A549 (cell line): ENCODE measurements around the gene BLTP3B. TPM values are rescaled to one million over a fixed set of nuclear protein-coding genes. Genes with fewer than 3 reads are reported as not detected.

Experiments used
- ATAC-seq, 2 experiments: fragments of 200-7000 bp in 1 of 2; fragments of >200 bp in 1 of 2; cut with Nextera tagmentation in 1 of 2; cut with Tn5 transposase in 1 of 2; 3 replicates each; pipeline versions ENCODE4 v1.8.0 to v1.9.1; 2018 to 2020; ENCODE audit warnings: mild to moderate bottlenecking in 1 of 2, moderate library complexity in 1 of 2
- CTCF ChIA-PET: fragments of 300-600 bp; sonication (Branson Sonifier 250); formaldehyde crosslinking; extraction: SDS; loops from one replicate; lab custom pipeline; 2021; ENCODE audit warnings: antibody characterized with exemption, inconsistent platforms; lab: Yijun Ruan, JAX
- POLR2A ChIA-PET: fragments of 350-600 bp; formaldehyde crosslinking; extraction: SDS; loops from one replicate; lab custom pipeline; 2021; ENCODE audit warnings: antibody characterized with exemption, inconsistent platforms; lab: Yijun Ruan, JAX
- DNase-seq, 2 experiments: peaks; one replicate each; pipeline versions ENCODE4 v3.0.0 to v3.0.0-alpha.2; 2011 to 2016; ENCODE audit warnings: low read depth in 1 of 2, low spot score in 1 of 2
- FAIRE-seq: peaks from 2 replicates; lab custom pipeline; 2011; peaks lifted over from hg19 to GRCh38; lab: Jason Lieb, UNC
- H3K27ac ChIP-seq, 2 experiments: fragments of >200 bp; sonication (Bioruptor Twin); formaldehyde crosslinking; 3 replicates each; pipeline ENCODE4 v1.5.1; 2016 to 2017
- H3K4me1 ChIP-seq: fragments of >200 bp; sonication (Bioruptor Twin); formaldehyde crosslinking; 3 replicates; pipeline ENCODE4 v1.6.1; 2016
- H3K4me2 ChIP-seq: fragments of >200 bp; sonication (Bioruptor Twin); formaldehyde crosslinking; 3 replicates; pipeline ENCODE4 v1.6.1; 2016
- H3K4me3 ChIP-seq: fragments of >200 bp; sonication (Bioruptor Twin); formaldehyde crosslinking; 3 replicates; pipeline ENCODE4 v1.5.1; 2016
- H3K9me3 ChIP-seq: fragments of >200 bp; sonication (Bioruptor Twin); formaldehyde crosslinking; 3 replicates; pipeline ENCODE4 v1.6.1; 2016
- CEBPB ChIP-seq, 2 experiments: fragments of >200 bp in 1 of 2; sonication (Bioruptor Twin) in 1 of 2; formaldehyde crosslinking in 1 of 2; IDR thresholded peaks; 2 replicates each; pipeline ENCODE4 v1.6.1; 2012 to 2016
- CHD2 ChIP-seq: fragments of 150-350 bp; IDR thresholded peaks from 2 replicates; pipeline ENCODE4 v1.6.1; 2014; ENCODE audit warnings: low read length; ENCODE audit not compliant: partially characterized antibody
- EHMT2 ChIP-seq: fragments of 200-600 bp; sonication (generic); IDR thresholded peaks from 2 replicates; pipeline ENCODE4 v1.6.1; 2016; ENCODE audit warnings: antibody characterized with exemption, low read depth, mild to moderate bottlenecking, moderate library complexity
- ESRRA ChIP-seq: fragments of 150-350 bp; IDR thresholded peaks from 2 replicates; pipeline ENCODE4 v1.6.1; 2014; ENCODE audit warnings: mild to moderate bottlenecking, low read length, borderline replicate concordance
- FOSB ChIP-seq: fragments of 250-450 bp; sonication (Bioruptor Pico); IDR thresholded peaks from 2 replicates; pipeline ENCODE4 v1.5.0; 2020; ENCODE audit warnings: mild to moderate bottlenecking, moderate library complexity
- GATA3 ChIP-seq: IDR thresholded peaks from 2 replicates; pipeline ENCODE4 v1.6.1; 2012; ENCODE audit warnings: borderline replicate concordance
- HOXA7 ChIP-seq: fragments of 250-450 bp; sonication (Bioruptor Pico); IDR thresholded peaks from 2 replicates; pipeline ENCODE4 v1.5.0; 2020; ENCODE audit warnings: mild to moderate bottlenecking, moderate library complexity
- HOXB13 ChIP-seq: fragments of 250-450 bp; sonication (Bioruptor Pico); IDR thresholded peaks from 2 replicates; pipeline ENCODE4 v1.5.0; 2020; ENCODE audit warnings: low read depth, mild to moderate bottlenecking, moderate library complexity
- JUN ChIP-seq, 2 experiments: fragments of >200 bp; sonication (Bioruptor Twin); formaldehyde crosslinking; IDR thresholded peaks; 2 replicates in 1 of 2; 3 replicates in 1 of 2; pipeline ENCODE4 v1.6.1; 2016 to 2017
- NFE2L2 ChIP-seq: fragments of 150-350 bp; conservative IDR thresholded peaks from 2 replicates; pipeline ENCODE4 v1.6.1; 2014; ENCODE audit warnings: low read length
- POLR2AphosphoS2 ChIP-seq: conservative IDR thresholded peaks from 2 replicates; pipeline ENCODE4 v1.6.1; 2012; ENCODE audit warnings: low read length, improper control_type of control experiment, inconsistent platforms
- RFX5 ChIP-seq: fragments of 450-650 bp; IDR thresholded peaks from 2 replicates; pipeline ENCODE4 v1.7.1; 2014; ENCODE audit warnings: antibody characterized with exemption, mild to moderate bottlenecking, moderate library complexity
- RNF2 ChIP-seq: fragments of 200-600 bp; sonication (generic); IDR thresholded peaks from 2 replicates; pipeline ENCODE4 v1.6.1; 2016; ENCODE audit warnings: low read depth, mild to moderate bottlenecking, antibody characterized with exemption, moderate library complexity, borderline replicate concordance
- SMC3 ChIP-seq: fragments of >200 bp; sonication (Bioruptor Twin); formaldehyde crosslinking; IDR thresholded peaks from 3 replicates; pipeline ENCODE4 v1.6.1; 2018; ENCODE audit warnings: inconsistent platforms
- SREBF2 ChIP-seq: fragments of 450-650 bp; IDR thresholded peaks from 2 replicates; pipeline ENCODE4 v1.6.1; 2014; ENCODE audit warnings: mild to moderate bottlenecking, moderate library complexity
- ZSCAN20 ChIP-seq: fragments of 250-450 bp; sonication (Bioruptor Pico); IDR thresholded peaks from 2 replicates; pipeline ENCODE4 v1.8.0; 2022; ENCODE audit warnings: mild to moderate bottlenecking, moderate library complexity
- WGBS: methylation state at CpG from one replicate; pipeline ENCODE4 v1.1.6; 2017; ENCODE audit errors: missing lambda C conversion rate; 5-methylcytosine and 5-hydroxymethylcytosine counted together
- polyA plus RNA-seq, 4 experiments: library from polyadenylated mRNA; depleted of rRNA in 3 of 4; stranded (reverse); fragments of >200 nt; fragmentation: RNase III in 1 of 4; extraction: RNeasy Plus Mini Kit Qiagen cat#74134 plus additional on column Dnase treatment in 1 of 4; gene quantifications; 2 replicates in 3 of 4; 3 replicates in 1 of 4; pipeline ENCODE4 v1.2.3, GENCODE V29; 2011 to 2017
- TF ChIP-seq, protein P1 (sequence below): fragments of 450-650 bp; IDR thresholded peaks from 2 replicates; pipeline ENCODE4 v1.6.1; 2014; ENCODE audit warnings: antibody characterized with exemption
- TF ChIP-seq, protein P2 (sequence below): fragments of >200 bp; sonication (Bioruptor Twin); formaldehyde crosslinking; IDR thresholded peaks from 2 replicates; pipeline ENCODE4 v1.6.1; 2016
- TF ChIP-seq, protein P3 (sequence below): fragments of >200 bp; sonication (Bioruptor Twin); formaldehyde crosslinking; IDR thresholded peaks from 3 replicates; pipeline ENCODE4 v1.5.1; 2016
- TF ChIP-seq, protein P4 (sequence below): fragments of 150-350 bp; IDR thresholded peaks from 2 replicates; pipeline ENCODE4 v1.6.1; 2014; ENCODE audit warnings: low read depth, mild to moderate bottlenecking, low read length
- TF ChIP-seq, protein P5 (sequence below): fragments of 250-450 bp; sonication (Bioruptor Pico); IDR thresholded peaks from 2 replicates; pipeline ENCODE4 v1.5.0; 2020; ENCODE audit warnings: low read depth, mild to moderate bottlenecking, moderate library complexity

BLTP3B gene
- polyA plus RNA-seq, 2 of the 4 experiments (the other 2 are of a cell fraction): 11.2 to 38.8 TPM

DNA sequence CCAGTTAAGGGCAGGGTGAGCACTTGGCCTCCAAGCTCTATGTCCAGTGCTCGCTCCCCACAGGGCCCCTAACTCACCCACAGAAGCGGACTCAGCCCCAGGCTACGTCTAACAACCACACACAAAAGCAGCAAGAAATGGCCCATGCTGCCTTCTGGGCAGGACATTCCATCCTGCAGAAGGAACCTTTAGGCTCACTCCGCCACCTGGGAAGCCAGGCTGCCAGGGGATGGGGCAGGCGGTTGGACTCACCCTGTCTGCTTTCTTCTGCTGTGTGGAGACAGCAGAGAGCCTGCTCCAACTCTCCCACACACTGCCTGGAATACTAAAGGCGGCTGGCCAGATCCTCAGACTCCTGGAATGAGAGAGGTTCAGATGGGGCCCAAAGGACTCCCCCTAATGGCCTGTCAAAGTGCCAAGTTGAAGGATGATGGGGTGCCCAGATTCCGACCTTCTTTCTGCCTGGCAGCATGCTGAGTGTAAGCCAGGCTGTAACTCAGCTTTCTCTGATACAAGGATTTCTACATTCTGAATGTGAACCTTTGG, 27.7 kb upstream of the BLTP3B start:
- ChIA-PET CTCF (interaction anchor here (0.6 to 1.1 kb wide), 3 partner anchors 14 to 1652 kb away, joined by 3 read pairs; partner anchors contain the start of gene ACTR6), POLR2A (no interaction called here)
- 86% methylated on average over 7 of the region's 7 CpGs for WGBS
- no peaks in the 10 kb centered on the region for H3K4me1 ChIP-seq
- no peaks in the 10 kb centered on the region for H3K9me3 ChIP-seq
- TF ChIP-seq, protein P1, sequence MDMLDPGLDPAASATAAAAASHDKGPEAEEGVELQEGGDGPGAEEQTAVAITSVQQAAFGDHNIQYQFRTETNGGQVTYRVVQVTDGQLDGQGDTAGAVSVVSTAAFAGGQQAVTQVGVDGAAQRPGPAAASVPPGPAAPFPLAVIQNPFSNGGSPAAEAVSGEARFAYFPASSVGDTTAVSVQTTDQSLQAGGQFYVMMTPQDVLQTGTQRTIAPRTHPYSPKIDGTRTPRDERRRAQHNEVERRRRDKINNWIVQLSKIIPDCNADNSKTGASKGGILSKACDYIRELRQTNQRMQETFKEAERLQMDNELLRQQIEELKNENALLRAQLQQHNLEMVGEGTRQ: no peak
- no peak for TF ChIP-seq FOSB
- TF ChIP-seq ZSCAN20: no peak
- no peak for TF ChIP-seq POLR2AphosphoS2
- TF ChIP-seq RFX5: no peak
- TF ChIP-seq EHMT2: no peak
- no peak for TF ChIP-seq SMC3
- no peak for TF ChIP-seq ESRRA
- no peak for DNase-seq
- no peak overlapping the region for H3K4me2 ChIP-seq
- FAIRE-seq: no peak
- H3K27ac ChIP-seq: no peak overlapping the region
- ATAC-seq: peak in 1 of 2 experiments; percentile 21; a peak in 1 of 6 replicates
- H3K4me3 ChIP-seq: no peak overlapping the region

DNA sequence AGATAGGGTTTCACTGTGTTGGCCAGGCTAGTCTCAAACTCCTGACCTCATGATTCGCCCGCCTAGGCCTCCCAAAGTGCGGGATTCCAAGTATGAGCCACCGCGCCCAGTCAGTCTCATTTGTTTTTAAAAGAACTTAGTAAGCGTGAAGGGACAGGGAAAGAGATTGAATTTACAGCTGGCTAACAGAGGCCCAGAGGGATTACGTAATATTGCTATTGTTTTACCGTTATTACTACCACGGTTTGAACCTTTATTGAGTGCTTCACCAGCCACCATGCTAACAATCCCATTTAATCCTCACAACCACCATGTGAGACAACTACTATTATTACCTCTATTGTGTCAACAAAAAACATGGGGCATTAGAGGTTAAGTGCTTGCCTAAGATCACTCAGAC, 26.7 kb upstream of the BLTP3B start:
- ATAC-seq (no peak), DNase-seq (no peak), FAIRE-seq (no peak)
- ChIA-PET POLR2A (no interaction called here), CTCF (interaction anchor here (1.3 to 6.7 kb wide), 3 partner anchors 11 to 24 kb away, joined by 3 to 43 read pairs (median 3); no protein-coding TSS in a partner anchor)
- TF ChIP-seq CEBPB (IDR thresholded peaks at IDR 0.05): peak in 1 of 2 experiments; percentile 22; a peak in 1 of 4 replicates
- no peak for TF ChIP-seq ESRRA
- H3K4me3 ChIP-seq: no peak overlapping the region
- H3K4me1 ChIP-seq: peaks cover under 1% of the 10 kb centered on the region; the same call in 2 of the 3 replicates
- H3K27ac ChIP-seq: no peak overlapping the region
- H3K4me2 ChIP-seq: no peak overlapping the region
- WGBS: 92% methylated on average over 9 of the region's 9 CpGs
- no peaks in the 10 kb centered on the region for H3K9me3 ChIP-seq

DNA sequence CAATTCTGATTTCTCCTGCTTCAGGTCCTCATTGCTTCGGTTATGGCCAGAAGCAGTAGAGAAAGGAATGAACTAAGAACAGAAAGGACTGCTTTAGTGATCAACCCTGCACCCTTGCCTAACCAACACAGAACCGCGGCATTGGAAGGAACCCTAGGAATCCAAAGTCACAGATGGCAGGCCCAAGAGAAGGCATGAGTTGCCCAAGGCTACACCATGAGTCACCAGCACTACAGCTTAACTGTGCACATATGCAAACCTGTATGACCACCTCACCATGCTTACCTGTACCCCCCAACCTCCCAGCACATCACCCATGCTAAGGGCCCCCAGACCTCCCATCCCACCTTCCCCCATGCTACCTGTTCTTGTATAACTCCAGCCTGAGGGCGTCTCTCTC, 25.9 kb upstream of the BLTP3B start:
- H3K4me3 ChIP-seq: no peak overlapping the region
- ChIA-PET POLR2A (no interaction called here), CTCF (interaction anchor here (1.3 to 6.7 kb wide), 3 partner anchors 10 to 24 kb away, joined by 3 to 43 read pairs (median 3); no protein-coding TSS in a partner anchor)
- no peaks in the 10 kb centered on the region for H3K9me3 ChIP-seq
- H3K27ac ChIP-seq: no peak overlapping the region
- 73% methylated on average over 4 of the region's 4 CpGs for WGBS
- H3K4me2 ChIP-seq: no peak overlapping the region
- DNase-seq (no peak), FAIRE-seq (no peak), ATAC-seq (no peak)
- peaks cover 5% of the 10 kb centered on the region; the same call in 2 of the 3 replicates for H3K4me1 ChIP-seq
- no peak for TF ChIP-seq JUN (IDR thresholded peaks at IDR 0.05)
- TF ChIP-seq, all 56 proteins: peak for 0

DNA sequence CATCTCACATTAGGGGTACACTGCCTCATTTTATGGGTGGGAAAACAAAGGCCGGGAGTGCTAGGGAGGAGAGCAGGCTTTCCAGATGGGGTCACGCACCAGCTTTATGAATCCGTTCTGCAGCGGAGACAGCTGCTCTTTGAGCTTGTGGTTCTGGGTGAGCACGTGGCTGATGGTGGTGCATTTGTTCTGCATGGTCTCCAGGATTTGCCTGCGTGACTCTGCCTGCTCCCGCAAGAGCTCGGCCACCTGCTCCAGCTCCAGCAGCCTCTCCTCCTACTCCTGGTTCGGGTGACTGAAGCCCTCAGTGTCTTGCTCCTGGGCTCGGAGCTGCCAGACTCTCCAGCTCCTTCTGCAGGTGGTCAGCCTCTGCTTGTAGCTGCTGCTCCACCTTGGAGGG, 23.6 kb upstream of the BLTP3B start:
- ATAC-seq (no peak), FAIRE-seq (no peak), DNase-seq (no peak)
- no peaks in the 10 kb centered on the region for H3K9me3 ChIP-seq
- no peak overlapping the region for H3K4me3 ChIP-seq
- ChIA-PET POLR2A (no interaction called here), CTCF (interaction anchor here (1.0 to 6.7 kb wide), 2 partner anchors 12 to 91 kb away, joined by 3 to 43 read pairs; no protein-coding TSS in a partner anchor)
- no peak overlapping the region for H3K27ac ChIP-seq
- peaks cover 9% of the 10 kb centered on the region for H3K4me1 ChIP-seq
- H3K4me2 ChIP-seq: no peak overlapping the region
- WGBS: 87% methylated on average over 10 of the region's 10 CpGs
- TF ChIP-seq SREBF2: no peak
- TF ChIP-seq, protein P2, sequence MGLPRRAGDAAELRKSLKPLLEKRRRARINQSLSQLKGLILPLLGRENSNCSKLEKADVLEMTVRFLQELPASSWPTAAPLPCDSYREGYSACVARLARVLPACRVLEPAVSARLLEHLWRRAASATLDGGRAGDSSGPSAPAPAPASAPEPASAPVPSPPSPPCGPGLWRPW: no peak
- no peak for TF ChIP-seq CHD2
- TF ChIP-seq, protein P3, sequence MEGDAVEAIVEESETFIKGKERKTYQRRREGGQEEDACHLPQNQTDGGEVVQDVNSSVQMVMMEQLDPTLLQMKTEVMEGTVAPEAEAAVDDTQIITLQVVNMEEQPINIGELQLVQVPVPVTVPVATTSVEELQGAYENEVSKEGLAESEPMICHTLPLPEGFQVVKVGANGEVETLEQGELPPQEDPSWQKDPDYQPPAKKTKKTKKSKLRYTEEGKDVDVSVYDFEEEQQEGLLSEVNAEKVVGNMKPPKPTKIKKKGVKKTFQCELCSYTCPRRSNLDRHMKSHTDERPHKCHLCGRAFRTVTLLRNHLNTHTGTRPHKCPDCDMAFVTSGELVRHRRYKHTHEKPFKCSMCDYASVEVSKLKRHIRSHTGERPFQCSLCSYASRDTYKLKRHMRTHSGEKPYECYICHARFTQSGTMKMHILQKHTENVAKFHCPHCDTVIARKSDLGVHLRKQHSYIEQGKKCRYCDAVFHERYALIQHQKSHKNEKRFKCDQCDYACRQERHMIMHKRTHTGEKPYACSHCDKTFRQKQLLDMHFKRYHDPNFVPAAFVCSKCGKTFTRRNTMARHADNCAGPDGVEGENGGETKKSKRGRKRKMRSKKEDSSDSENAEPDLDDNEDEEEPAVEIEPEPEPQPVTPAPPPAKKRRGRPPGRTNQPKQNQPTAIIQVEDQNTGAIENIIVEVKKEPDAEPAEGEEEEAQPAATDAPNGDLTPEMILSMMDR: no peak
- no peak for TF ChIP-seq HOXB13
- TF ChIP-seq, protein P4, sequence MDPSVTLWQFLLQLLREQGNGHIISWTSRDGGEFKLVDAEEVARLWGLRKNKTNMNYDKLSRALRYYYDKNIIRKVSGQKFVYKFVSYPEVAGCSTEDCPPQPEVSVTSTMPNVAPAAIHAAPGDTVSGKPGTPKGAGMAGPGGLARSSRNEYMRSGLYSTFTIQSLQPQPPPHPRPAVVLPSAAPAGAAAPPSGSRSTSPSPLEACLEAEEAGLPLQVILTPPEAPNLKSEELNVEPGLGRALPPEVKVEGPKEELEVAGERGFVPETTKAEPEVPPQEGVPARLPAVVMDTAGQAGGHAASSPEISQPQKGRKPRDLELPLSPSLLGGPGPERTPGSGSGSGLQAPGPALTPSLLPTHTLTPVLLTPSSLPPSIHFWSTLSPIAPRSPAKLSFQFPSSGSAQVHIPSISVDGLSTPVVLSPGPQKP: no peak
- no peak for TF ChIP-seq ZSCAN20
- no peak for TF ChIP-seq NFE2L2
- no peak for TF ChIP-seq RNF2
- TF ChIP-seq, protein P1: no peak
- TF ChIP-seq GATA3: no peak
- TF ChIP-seq, protein P5, sequence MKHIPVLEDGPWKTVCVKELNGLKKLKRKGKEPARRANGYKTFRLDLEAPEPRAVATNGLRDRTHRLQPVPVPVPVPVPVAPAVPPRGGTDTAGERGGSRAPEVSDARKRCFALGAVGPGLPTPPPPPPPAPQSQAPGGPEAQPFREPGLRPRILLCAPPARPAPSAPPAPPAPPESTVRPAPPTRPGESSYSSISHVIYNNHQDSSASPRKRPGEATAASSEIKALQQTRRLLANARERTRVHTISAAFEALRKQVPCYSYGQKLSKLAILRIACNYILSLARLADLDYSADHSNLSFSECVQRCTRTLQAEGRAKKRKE (CRISPR knock-in tag): no peak
- TF ChIP-seq HOXA7 (CRISPR knock-in tag): no peak
